Measurements from ENCODE around the gene TMCO1. TPM values are rescaled to one million over a fixed set of nuclear protein-coding genes. Genes with fewer than 3 reads are reported as not detected.
A peak's percentile ranks its signal among the peaks of the same experiment; 100 is the strongest.

The TMCO1 gene
- total RNA-seq, 4 donors from 2014 or later = 31.5 to 65.5 (median 45.5) TPM

GRCh38 chr1:165698761-165699052 lies 70.0 kb downstream of the TMCO1 start:
- H3K4me1 ChIP-seq = peaks cover 0 to 22% (median 16%) of the 10 kb centered on the region in 4 donors
- peaks cover 0 to 7% (median 0%) of the 10 kb centered on the region in 3 donors for H3K36me3 ChIP-seq
- no peaks in the 10 kb centered on the region for H3K27me3 ChIP-seq
- peak overlapping the region; percentile 89 to 97 (median 92) for H3K27ac ChIP-seq
- no peaks in the 10 kb centered on the region for H3K9me3 ChIP-seq
- WGBS, 2 donors = 0 to 2% methylated on average over 7 of the region's 7 CpGs
- peak overlapping the region; percentile 65 to 88 (median 74) for H3K4me3 ChIP-seq
- DNase-seq (ENCODE audit: low spot score in 2 of 2) = no peak
- no peak for TF ChIP-seq POLR2A (IDR thresholded peaks at IDR 0.05)
- TF ChIP-seq, protein P1, sequence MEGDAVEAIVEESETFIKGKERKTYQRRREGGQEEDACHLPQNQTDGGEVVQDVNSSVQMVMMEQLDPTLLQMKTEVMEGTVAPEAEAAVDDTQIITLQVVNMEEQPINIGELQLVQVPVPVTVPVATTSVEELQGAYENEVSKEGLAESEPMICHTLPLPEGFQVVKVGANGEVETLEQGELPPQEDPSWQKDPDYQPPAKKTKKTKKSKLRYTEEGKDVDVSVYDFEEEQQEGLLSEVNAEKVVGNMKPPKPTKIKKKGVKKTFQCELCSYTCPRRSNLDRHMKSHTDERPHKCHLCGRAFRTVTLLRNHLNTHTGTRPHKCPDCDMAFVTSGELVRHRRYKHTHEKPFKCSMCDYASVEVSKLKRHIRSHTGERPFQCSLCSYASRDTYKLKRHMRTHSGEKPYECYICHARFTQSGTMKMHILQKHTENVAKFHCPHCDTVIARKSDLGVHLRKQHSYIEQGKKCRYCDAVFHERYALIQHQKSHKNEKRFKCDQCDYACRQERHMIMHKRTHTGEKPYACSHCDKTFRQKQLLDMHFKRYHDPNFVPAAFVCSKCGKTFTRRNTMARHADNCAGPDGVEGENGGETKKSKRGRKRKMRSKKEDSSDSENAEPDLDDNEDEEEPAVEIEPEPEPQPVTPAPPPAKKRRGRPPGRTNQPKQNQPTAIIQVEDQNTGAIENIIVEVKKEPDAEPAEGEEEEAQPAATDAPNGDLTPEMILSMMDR (IDR thresholded peaks at IDR 0.05) = no peak
- TF ChIP-seq EP300 (IDR thresholded peaks at IDR 0.05) = no peak

DNA sequence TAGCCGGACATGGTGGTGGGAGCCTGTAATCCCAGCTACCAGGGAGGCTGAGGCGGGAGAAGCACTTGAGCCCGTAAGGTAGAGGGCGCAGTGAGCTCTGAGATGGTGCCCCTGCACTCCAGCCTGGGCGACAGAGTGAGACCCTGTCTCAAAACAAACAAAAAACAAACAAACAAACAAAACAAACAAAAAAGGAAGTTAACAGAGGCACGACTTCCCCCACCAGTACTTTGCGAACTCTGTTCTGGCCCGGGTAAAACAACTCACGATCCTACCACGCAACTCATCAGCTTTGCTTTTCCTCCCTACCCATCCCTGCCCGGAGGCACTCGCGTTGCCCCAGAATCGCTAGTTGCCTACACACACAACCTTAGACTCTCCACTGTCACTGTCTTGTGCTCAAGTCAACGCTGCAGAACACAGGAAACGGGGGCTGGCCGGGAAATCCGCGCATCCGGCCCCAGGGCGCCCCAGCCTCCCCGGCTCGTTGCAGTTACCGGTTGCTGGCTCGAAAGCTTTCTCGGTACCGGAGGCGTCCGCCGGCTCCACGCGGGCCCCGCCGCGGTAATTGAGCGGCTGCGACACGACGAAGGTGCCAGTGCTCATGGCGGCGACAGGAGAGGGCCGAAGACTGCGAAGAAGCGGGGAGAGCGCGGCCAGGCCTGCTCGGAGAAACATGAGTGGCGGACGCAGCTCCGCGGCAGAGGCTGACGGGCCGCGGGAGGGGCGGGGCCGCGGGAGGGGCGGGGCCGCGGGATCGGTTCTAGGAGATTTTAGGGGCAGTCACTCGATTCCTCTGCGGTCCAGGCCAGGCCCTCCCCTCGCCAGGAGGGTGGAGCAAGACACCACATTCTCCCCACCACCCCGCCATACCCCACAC lies 70.5 kb downstream of the TMCO1 start, which contains the start of gene ALDH9A1:
ALDH9A1 (minus strand) TSS at position 682 of the 880 bp plus-strand sequence; CDS start at position 678, 4 bp downstream.
- TF ChIP-seq POLR2A (IDR thresholded peaks at IDR 0.05) = peak; percentile 49 to 80
- TF ChIP-seq, protein P1 (IDR thresholded peaks at IDR 0.05) = peak in 3 of 5 experiments; percentile 22 to 35 (median 26)
- peak in 1 of 2 donors; percentile 97 for TF ChIP-seq EP300 (IDR thresholded peaks at IDR 0.05)
- H3K27ac ChIP-seq = peak within 1 kb of the TSS; percentile 89 to 97 (median 92)
- peak within 1 kb of the TSS; percentile 65 to 88 (median 74) for H3K4me3 ChIP-seq
- peaks cover 0 to 22% (median 16%) of the 10 kb centered on the region in 4 donors for H3K4me1 ChIP-seq
- peaks cover 0 to 10% (median 0%) of the 10 kb centered on the region in 3 donors for H3K36me3 ChIP-seq
- H3K27me3 ChIP-seq = no peaks in the 10 kb centered on the region
- WGBS, 2 donors = 0 to 1% methylated on average over 25 to 52 of the region's 65 CpGs
- H3K9me3 ChIP-seq = no peaks in the 10 kb centered on the region
- peak; percentile 72 to 73 for DNase-seq (ENCODE audit: low spot score in 2 of 2)

DNA sequence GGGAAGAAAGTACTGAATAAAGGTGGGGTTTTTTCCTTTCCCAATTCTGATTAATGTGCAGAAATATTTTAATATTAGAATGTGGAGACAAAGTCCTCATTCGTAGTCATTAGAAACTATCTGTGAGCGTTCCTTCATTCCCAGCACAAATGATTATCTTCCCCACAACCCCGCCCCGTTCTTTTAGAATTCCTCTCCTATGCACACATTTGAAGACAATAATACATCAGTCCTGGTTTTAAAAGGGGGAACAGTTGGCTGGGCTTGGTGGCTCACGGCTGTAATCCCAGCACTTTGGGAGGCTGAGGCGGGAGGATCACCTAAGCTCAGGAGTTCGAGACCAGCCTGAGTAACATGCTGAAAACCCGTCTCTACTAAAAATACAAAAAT lies 71.2 kb downstream of the TMCO1 start:
- DNase-seq (ENCODE audit: low spot score in 2 of 2) = no peak
- TF ChIP-seq, protein P1 (IDR thresholded peaks at IDR 0.05) = no peak
- WGBS, 2 donors = 38 to 45% methylated on average over 8 of the region's 8 CpGs
- Histone ChIP-seq H3K9me3 (no peaks in the 10 kb centered on the region), H3K27me3 (no peaks in the 10 kb centered on the region), H3K4me3 (peak overlapping the region; percentile 65 to 88 (median 74)), H3K36me3 (peaks cover 0 to 10% (median 0%) of the 10 kb centered on the region in 3 donors), H3K4me1 (peaks cover 0 to 22% (median 16%) of the 10 kb centered on the region in 4 donors), H3K27ac (peak overlapping the region in 3 of 4 donors; percentile 89 to 97 (median 94))

- Histone ChIP-seq H3K4me3 (peak overlapping the region in 1 of 4 donors; percentile 88), H3K36me3 (peaks cover 0 to 10% (median 0%) of the 10 kb centered on the region in 3 donors), H3K27me3 (no peaks in the 10 kb centered on the region), H3K27ac (peak overlapping the region in 3 of 4 donors; percentile 27 to 57 (median 33)), H3K4me1 (peaks cover 0 to 22% (median 16%) of the 10 kb centered on the region in 4 donors), H3K9me3 (no peaks in the 10 kb centered on the region)
- peak in 1 of 2 donors; percentile 74 for DNase-seq (ENCODE audit: low spot score in 2 of 2)
- TF ChIP-seq, protein P1 (IDR thresholded peaks at IDR 0.05) = no peak
- TF ChIP-seq POLR2A (IDR thresholded peaks at IDR 0.05) (no peak), EP300 (IDR thresholded peaks at IDR 0.05) (peak; percentile 25 to 75)
- WGBS, 2 donors = 0 to 4% methylated on average over 2 of the region's 2 CpGs
Observed at GRCh38 chr1:165696625-165697100, 72.0 kb downstream of the TMCO1 start.

GRCh38 chr1:165695031-165695430 lies 73.6 kb downstream of the TMCO1 start:
- H3K4me1 ChIP-seq = peaks cover 0 to 22% (median 16%) of the 10 kb centered on the region in 4 donors
- no peaks in the 10 kb centered on the region for H3K9me3 ChIP-seq
- TF ChIP-seq POLR2A (IDR thresholded peaks at IDR 0.05) = no peak
- TF ChIP-seq, protein P1 (IDR thresholded peaks at IDR 0.05) = no peak
- TF ChIP-seq EP300 (IDR thresholded peaks at IDR 0.05) = no peak
- H3K27ac ChIP-seq = peak overlapping the region in 1 of 4 donors; percentile 11
- H3K36me3 ChIP-seq = peaks cover 0 to 27% (median 0%) of the 10 kb centered on the region in 3 donors
- H3K4me3 ChIP-seq = no peak overlapping the region
- no peak for DNase-seq (ENCODE audit: low spot score in 2 of 2)
- H3K27me3 ChIP-seq = no peaks in the 10 kb centered on the region
- 49 to 51% methylated on average over 7 of the region's 7 CpGs for WGBS, 2 donors
